ENCODE data around the gene KRT39. TPM values are rescaled to one million over a fixed set of nuclear protein-coding genes. Genes with fewer than 3 reads are reported as not detected.
"Not testable (repeated sequence)": the region's sequence is repeated elsewhere in the genome, so short reads cannot be mapped to it uniquely, and the experiment has no call there.

The KRT39 gene
- polyA plus RNA-seq, 3 donors: not detected

DNA sequence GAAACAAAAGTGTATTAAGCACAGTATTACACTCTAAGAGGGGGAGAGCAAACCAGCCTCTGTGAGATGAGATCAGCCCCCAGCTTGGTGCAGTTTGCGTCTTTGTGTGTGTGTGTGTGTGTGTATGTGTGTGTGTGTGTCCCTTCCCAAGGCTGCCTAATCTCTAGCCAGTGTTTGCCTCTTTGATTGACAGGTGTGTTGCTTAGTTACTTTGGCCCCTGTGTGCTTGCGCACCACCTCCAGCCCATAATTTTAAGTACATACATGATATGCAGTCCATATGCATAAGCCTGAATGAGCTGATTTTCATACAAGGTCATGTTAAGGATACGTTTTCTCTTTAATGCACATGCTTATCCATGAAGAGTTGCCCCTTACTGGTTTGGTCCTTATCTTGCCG, 35.0 kb upstream of the KRT39 start:
- Histone ChIP-seq H4K20me1 (ENCODE audit: insufficient read depth, low read length) (no peaks in the 10 kb centered on the region), H3K27me3 (ENCODE audit: control insufficient read depth in 2 of 2, insufficient read depth in 2 of 2, low read length in 2 of 2) (peaks cover 0 to 3% of the 10 kb centered on the region in 2 donors), H3K36me3 (replicated peaks in 1 of 2; ENCODE audit: control insufficient read depth in 1 of 2, insufficient read depth in 2 of 2, low read length in 2 of 2) (no peaks in the 10 kb centered on the region), H3K4me2 (replicated peaks; ENCODE audit: extremely low read depth, low read length, poor library complexity, severe bottlenecking) (no peak overlapping the region), H3K79me2 (ENCODE audit: insufficient read depth, low read length) (no peaks in the 10 kb centered on the region), H3K4me3 (replicated peaks in 1 of 3; ENCODE audit: low read depth in 2 of 3, low read length in 3 of 3) (no peak overlapping the region), H3K9me3 (replicated peaks in 1 of 2; ENCODE audit: control insufficient read depth in 1 of 2, insufficient read depth in 1 of 2, low read length in 2 of 2) (no peaks in the 10 kb centered on the region), H3K9ac (ENCODE audit: insufficient read depth, low read length, poor library complexity, severe bottlenecking) (no peak overlapping the region), H3K27ac (ENCODE audit: low read depth in 1 of 2, low read length in 2 of 2) (no peak overlapping the region), H2AFZ (ENCODE audit: insufficient read depth, low read depth, low read length, poor library complexity, severe bottlenecking) (no peak overlapping the region), H3K4me1 (ENCODE audit: control insufficient read depth in 1 of 2, insufficient read depth in 2 of 2, low read length in 2 of 2) (no peaks in the 10 kb centered on the region)
- Mint-ChIP-seq H3K9me3 (peaks cover 0 to 4% (median 0%) of the 10 kb centered on the region in 7 donors), H3K27ac (no peak overlapping the region), H3K4me1 (no peaks in the 10 kb centered on the region), H3K4me3 (no peak overlapping the region), H3K36me3 (no peaks in the 10 kb centered on the region), H3K27me3 (ENCODE audit: low read depth in 3 of 3) (peaks cover 8 to 18% (median 14%) of the 10 kb centered on the region in 3 donors)
- DNase-seq: no peak
- no CpG with 5 or more reads among the region's 4 CpGs for WGBS (ENCODE audit: insufficient coverage)
- TF ChIP-seq, protein P1, sequence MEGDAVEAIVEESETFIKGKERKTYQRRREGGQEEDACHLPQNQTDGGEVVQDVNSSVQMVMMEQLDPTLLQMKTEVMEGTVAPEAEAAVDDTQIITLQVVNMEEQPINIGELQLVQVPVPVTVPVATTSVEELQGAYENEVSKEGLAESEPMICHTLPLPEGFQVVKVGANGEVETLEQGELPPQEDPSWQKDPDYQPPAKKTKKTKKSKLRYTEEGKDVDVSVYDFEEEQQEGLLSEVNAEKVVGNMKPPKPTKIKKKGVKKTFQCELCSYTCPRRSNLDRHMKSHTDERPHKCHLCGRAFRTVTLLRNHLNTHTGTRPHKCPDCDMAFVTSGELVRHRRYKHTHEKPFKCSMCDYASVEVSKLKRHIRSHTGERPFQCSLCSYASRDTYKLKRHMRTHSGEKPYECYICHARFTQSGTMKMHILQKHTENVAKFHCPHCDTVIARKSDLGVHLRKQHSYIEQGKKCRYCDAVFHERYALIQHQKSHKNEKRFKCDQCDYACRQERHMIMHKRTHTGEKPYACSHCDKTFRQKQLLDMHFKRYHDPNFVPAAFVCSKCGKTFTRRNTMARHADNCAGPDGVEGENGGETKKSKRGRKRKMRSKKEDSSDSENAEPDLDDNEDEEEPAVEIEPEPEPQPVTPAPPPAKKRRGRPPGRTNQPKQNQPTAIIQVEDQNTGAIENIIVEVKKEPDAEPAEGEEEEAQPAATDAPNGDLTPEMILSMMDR (IDR thresholded peaks at IDR 0.05): no peak
- intact Hi-C loops (cut with micrococcal nuclease): no loop called here

DNA sequence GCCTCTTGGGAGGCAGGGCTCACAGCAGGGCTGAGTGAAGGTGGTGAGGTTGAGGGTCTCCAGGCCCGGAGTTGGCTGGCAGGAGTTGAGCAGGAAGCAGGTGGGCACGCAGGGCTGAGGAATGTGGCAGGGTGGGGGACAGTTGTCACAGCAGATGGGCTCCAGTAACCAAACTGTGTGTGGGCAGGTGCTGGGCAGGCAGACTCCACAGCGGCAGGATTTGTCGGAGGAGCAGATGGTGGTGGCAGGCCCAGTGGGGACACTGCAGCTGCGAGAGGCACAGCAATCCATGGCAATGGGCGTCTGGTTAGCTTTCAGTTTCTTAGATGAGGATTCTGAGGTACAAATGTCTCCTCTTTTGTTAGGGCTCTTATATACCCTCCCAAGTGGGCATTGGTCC, 32.8 kb upstream of the KRT39 start, which contains the start of gene KRTAP3-2:
KRTAP3-2 (minus strand) TSS at position 344 of the 400 bp plus-strand sequence; CDS start at position 291, 53 bp downstream.
- intact Hi-C loops (cut with micrococcal nuclease); H3K27me3 ChIP-seq (ENCODE audit: control insufficient read depth in 2 of 2, insufficient read depth in 2 of 2, low read length in 2 of 2); H3K27ac Mint-ChIP-seq; H3K36me3 ChIP-seq (replicated peaks in 1 of 2; ENCODE audit: control insufficient read depth in 1 of 2, insufficient read depth in 2 of 2, low read length in 2 of 2); H3K9me3 Mint-ChIP-seq; H4K20me1 ChIP-seq (ENCODE audit: insufficient read depth, low read length); H3K4me3 ChIP-seq (replicated peaks in 1 of 3; ENCODE audit: low read depth in 2 of 3, low read length in 3 of 3); H3K9ac ChIP-seq (ENCODE audit: insufficient read depth, low read length, poor library complexity, severe bottlenecking); H3K4me1 ChIP-seq (ENCODE audit: control insufficient read depth in 1 of 2, insufficient read depth in 2 of 2, low read length in 2 of 2); H3K4me2 ChIP-seq (replicated peaks; ENCODE audit: extremely low read depth, low read length, poor library complexity, severe bottlenecking); H2AFZ ChIP-seq (ENCODE audit: insufficient read depth, low read depth, low read length, poor library complexity, severe bottlenecking); DNase-seq; H3K27ac ChIP-seq (ENCODE audit: low read depth in 1 of 2, low read length in 2 of 2); H3K4me3 Mint-ChIP-seq; H3K36me3 Mint-ChIP-seq; H3K9me3 ChIP-seq (replicated peaks in 1 of 2; ENCODE audit: control insufficient read depth in 1 of 2, insufficient read depth in 1 of 2, low read length in 2 of 2); H3K4me1 Mint-ChIP-seq; H3K79me2 ChIP-seq (ENCODE audit: insufficient read depth, low read length): not testable (repeated sequence)
- H3K27me3 Mint-ChIP-seq (ENCODE audit: low read depth in 3 of 3): peaks cover 12 to 18% (median 16%) of the 10 kb centered on the region in 3 donors
- 79% methylated on average over 5 of the region's 6 CpGs for WGBS (ENCODE audit: insufficient coverage)

Data from CD14-positive monocyte (primary cell).